GM13976 (cell line): ENCODE measurements around the gene MTA2.
"Not testable (repeated sequence)": the region's sequence is repeated elsewhere in the genome, so short reads cannot be mapped to it uniquely, and the experiment has no call there.

ENCODE experiments used
- DNase-seq: peaks from one replicate; pipeline ENCODE4 v3.0.0; 2012; ENCODE audit warnings: low spot score
- CTCF ChIP-seq: IDR thresholded peaks from 2 replicates; pipeline ENCODE4 v1.5.1; 2012; ENCODE audit warnings: borderline replicate concordance, mild to moderate bottlenecking; ENCODE audit not compliant: insufficient read depth; ENCODE audit errors: extremely low read depth, missing control alignments, control extremely low read depth
- in situ Hi-C: fragments of 300-500 bp; cut with MboI; formaldehyde crosslinking; loops from one replicate; pipeline ENCODE4 v1.12.0; 2022; ENCODE audit warnings: low sequenced_read_pairs, mixed read lengths, inconsistent platforms; ENCODE audit not compliant: unreplicated experiment

MTA2 gene

GRCh38 chr11:62601372-62602140 lies at the start of gene MTA2:
Gene MTA2, minus strand, starts transcription at chr11:62601865. Its CDS starts 415 bp downstream, at chr11:62601450.
- no peak for TF ChIP-seq CTCF
- DNase-seq: peak; percentile 98
- in situ Hi-C loops: no loop called here

- DNase-seq, in situ Hi-C loops: not testable (repeated sequence)
Measured at GRCh38 chr11:62650283-62650682, 48.6 kb upstream of the MTA2 start.

GRCh38 chr11:62649486-62649885 lies 47.8 kb upstream of the MTA2 start:
- in situ Hi-C loops: no loop called here
- no peak for DNase-seq
- TF ChIP-seq CTCF: no peak

GRCh38 chr11:62648967-62649364 lies 47.3 kb upstream of the MTA2 start:
- DNase-seq: no peak
- in situ Hi-C loops: no loop called here
- no peak for TF ChIP-seq CTCF

- TF ChIP-seq CTCF: no peak
- in situ Hi-C loops: no loop called here
Measured at GRCh38 chr11:62648185-62648966, 46.7 kb upstream of the MTA2 start.

GRCh38 chr11:62647609-62648005 lies 45.9 kb upstream of the MTA2 start:
- no peak for DNase-seq
- in situ Hi-C loops: no loop called here
- no peak for TF ChIP-seq CTCF

More at GRCh38 chr11:62648185-62648966, 46.7 kb upstream of the MTA2 start:
- no peak for DNase-seq
